Measurements from ENCODE around the gene BOK.

BOK gene

GRCh38 chr2:241619597-241620418, 61.3 kb downstream of the BOK start:
- no peak for DNase-seq (ENCODE audit: low read depth in 2 of 2)

- DNase-seq (ENCODE audit: low read depth in 2 of 2) = no peak
Observed at GRCh38 chr2:241620419-241620769, 61.8 kb downstream of the BOK start.

Data from stimulated activated CD8-positive, alpha-beta memory T cell treated with anti-CD3 and anti-CD28 coated beads, Interleukin-7, amount 100 ng/mL, for 1 hour (primary cell).